NCI-H748 (cell line): ENCODE measurements around the gene CASTOR1.
A peak's percentile ranks its signal among the peaks of the same experiment; 100 is the strongest.

Experiments
- DNase-seq: peaks from one replicate; lab custom pipeline; 2025; ENCODE audit not compliant: unreplicated experiment; lab: John Stamatoyannopoulos, UW

The CASTOR1 gene

DNA sequence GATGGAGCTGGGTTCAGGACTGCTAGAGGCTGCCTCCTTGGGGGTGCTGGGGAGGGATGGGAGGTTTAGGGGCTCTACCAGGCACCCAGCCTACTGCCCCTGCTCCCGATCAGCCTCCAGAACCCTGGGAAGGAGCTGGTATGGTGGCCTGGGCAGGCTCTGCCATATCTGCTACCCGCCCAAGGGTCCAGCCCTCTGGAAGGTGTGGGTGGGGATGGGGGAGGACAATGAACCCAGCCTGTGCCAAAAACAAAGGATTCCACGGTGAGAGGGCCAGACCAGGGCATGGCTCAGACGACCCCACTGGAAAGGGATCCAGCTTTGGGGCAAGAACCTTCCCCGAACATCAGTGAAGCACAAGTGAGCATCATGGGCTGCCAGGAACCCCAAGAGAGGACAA is 3.0 kb downstream of the CASTOR1 start:
- no peak for DNase-seq

DNA sequence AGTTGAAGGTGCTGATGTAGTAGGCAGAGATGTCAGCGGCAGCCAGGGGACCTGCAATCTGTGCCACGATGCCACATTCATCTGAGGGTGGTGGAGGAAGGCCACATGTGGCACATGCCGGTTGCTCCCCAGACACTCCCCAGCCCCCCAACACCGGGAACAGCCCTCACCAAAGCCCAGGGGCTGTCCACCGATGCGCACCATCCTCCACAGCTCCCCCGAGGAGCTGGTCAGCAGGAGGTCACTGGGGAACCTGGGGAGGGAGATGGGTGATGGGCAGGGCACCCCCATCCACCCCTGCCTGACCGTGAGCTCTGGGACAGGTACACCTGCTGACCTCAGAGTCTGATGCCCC is 3.5 kb downstream of the CASTOR1 start:
- no peak for DNase-seq

DNA sequence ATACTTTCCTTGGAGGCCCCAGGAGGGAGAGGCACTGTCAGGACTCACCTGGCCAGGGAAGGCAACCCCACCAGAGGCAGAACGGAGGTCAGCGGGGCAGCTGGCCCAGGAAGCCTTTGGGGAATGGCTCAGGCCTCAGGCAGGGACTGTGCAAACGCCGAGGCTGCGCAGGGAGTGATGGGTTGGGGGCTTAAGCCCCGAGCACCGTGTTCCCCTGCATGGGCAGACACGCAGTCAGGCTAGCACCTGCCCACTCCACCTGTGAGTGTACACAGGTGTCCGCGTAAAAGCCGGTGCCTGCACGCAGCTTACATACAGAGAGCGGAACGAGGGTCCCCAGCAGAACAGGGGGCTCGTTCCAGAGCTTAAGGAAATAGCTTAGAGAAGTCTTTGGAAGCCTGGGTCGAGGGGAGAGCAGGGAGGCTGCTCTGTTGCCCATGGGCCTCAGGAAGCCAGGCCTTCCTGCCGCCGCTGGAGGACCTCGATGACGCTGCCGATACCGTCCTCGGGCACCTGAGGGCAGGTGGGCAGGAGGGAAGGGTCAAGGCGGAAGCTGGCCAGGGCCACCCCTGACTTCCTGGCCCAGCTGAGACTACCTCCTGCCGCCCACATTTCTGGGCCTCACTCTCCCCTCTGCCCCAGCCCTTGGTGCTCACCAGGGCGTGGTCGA is 4.0 kb downstream of the CASTOR1 start:
- DNase-seq, result no peak

DNA sequence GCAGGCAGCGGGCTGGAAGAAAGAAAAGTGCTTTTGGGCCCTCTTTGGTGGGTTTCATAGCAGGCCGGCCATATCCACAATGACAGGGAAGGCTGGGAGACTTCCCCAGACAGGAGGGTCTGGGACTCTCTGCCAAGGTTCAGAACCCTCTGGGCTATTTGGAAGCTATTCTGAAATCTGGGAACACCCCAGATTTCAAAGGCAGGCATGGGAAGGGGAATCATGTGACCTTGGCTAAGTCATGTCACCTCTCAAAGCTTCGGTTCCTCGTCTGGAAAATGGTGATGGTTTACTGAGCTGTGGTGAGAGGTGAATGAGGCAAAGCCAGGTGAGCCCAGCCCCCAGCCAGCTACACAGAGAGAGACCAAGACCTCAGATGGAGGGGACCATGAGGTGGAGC is 4.6 kb downstream of the CASTOR1 start:
- no peak for DNase-seq

DNA sequence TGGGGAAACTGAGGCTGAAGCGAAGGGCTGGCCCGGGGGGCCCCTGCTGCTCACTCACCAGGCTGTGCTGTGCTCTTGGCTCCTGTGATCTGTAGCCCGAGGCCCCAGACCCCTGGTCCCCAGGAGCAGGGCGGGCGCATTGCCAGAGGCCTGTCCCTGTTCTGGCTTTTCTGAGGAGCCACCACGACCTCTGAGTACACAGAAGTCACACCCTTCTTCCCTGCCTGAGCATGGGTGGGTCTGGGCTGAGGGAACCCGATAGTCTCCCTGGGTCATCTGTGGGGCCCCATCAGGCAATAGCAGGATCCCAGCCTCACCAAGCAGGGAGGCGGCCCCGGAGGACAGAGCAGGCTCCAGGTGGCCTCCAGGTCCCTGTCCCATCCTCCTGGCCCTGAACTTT is 5.1 kb downstream of the CASTOR1 start:
- DNase-seq, result no peak

DNA sequence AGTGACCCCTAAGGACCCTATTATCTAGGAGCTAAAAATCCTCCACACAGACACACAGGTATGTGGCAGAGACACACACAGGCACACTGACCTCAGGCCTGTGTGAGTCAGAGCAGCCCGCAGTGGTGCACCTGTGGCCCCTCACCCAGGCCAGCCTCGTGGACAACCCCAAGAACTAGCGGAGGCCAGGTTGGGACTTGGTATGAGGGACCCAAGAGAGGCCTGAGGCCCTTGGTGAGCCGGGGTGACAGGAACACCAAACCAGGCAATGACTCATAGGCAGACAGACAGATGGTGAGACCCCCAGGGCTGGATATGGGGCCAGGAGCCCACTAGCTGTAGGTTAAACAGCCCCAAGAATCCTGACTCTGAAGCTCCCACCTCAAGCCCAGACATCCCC is 6.0 kb downstream of the CASTOR1 start:
- no peak for DNase-seq

DNA sequence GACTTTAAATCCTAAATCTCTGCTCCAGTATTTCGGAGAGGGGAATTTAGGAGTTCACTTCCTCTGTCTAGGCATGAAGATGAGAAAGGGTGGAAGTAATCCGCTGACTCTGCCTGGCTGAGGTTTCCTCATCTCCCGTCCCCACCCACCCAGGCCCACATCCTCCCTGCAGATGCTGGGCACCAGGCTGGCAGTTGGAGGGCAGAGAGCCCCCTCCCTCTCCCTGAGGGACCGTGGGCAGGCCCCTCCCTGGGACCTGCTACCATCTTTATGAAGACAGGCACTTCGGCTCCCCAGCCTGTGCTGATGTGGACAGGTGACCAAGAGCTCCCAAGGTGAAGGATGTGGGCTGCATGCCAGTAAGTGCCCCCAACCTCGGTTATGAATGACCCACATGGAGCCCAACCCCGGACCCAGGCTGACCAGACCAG is 6.7 kb downstream of the CASTOR1 start:
- no peak for DNase-seq

DNA sequence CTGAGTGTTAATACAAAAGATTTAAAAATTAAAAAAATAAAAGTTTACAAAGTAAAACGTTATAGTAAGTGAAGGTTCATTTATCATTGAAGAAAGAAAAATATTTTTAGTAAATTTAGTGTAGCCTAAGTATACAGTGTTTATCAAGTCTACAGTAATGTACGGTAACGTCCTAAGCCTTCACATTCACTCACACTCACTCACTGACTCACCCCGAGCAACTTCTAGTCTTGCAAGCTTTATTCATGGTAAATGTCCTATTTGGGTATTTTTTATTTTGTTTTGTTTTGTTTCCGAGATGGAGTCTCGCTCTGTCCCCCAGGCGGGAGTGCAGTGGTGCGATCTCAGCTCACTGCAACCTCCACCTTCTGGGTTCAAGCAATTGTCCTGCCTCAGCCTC is 8.8 kb downstream of the CASTOR1 start:
- DNase-seq, result no peak

DNA sequence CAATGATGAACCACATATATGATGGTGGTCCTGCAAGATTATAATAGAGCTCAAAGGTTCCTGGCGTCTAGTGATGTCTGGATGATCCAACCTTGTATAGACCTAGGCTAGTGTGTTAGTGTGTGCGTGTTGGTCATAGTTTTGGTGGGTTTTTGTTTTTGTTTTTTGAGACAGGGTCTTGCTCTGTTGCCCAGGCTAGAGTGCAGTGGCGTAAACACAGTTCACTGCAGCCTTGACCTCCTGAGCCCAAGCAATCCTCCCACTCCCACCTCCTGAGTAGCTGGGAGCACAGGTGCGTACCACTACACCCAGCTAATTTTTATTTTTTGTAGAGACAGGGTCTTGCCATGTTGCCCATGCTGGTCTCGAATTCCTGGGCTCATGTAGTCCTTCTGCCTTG is 9.4 kb downstream of the CASTOR1 start:
- no peak for DNase-seq

DNA sequence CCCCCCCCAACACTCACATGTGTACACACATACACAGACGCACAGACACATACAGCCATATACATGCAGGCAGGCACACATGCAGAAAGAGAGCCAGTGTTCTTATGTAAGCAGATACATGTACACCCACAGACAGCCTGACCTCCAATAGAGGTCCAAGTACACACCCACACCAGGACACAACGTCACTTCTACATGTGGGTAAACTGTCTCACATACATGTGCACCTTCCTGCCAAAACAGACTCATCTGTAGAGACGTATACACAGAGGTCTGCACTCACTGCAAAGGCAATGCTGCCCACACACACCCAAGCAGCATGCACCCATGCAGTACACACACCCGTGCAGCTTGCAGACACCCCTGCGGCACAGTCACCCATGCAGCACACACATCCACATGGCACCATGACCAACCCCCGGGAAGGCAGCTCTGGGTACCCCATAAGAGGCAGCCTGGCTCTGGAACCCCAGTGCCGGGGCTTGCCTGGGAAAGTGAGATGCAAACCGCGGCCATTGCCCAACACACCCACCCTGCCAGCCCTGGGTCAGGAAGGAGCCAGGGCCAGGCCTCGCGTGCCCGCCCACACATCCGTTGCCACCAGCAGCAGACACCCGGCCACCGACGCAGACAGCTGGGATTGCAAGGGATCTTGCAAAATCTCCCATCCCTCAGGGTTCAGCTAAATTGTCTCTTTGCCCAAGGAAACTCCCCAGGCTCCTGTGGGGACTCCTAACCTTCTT is 10.1 kb downstream of the CASTOR1 start:
- no peak for DNase-seq

DNA sequence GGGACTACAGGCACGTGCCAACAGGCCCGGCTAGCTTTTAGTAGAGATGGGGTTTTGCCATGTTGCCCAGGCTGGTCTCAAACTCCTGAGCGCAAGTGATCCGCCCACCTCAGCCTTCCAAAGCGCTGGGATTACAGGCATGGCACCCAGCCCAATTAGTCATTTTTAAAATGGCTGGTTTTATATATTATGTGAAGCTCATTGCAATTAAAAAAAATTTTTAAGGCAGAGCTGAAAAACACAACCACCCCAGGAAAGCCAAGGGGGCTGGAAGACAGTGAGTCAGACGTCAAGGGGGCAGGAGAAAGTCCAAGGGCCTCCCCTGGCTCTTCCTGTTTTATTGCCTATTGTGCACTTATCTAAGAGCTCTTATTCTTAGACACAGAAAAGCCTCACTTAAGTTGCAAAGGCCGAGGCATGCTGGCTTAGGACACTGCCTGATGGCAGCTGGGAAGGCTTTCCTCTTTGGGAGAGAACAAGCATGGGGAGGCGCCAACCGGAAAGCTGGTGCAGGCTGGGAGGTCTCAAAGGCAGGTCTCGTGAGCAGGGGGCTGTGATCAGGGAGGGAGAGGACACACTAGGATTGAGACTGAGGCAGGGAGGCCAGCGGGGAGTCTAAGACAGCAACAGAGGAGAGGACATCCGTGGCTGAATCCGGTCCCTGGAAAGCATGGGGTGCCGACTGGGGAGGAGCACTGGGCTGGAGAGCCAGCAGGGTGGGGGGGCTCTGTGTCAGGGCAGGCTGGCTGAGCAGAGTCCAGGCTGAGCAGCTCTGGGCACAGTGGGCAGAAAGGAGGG is 11.6 kb downstream of the CASTOR1 start:
- no peak for DNase-seq

DNA sequence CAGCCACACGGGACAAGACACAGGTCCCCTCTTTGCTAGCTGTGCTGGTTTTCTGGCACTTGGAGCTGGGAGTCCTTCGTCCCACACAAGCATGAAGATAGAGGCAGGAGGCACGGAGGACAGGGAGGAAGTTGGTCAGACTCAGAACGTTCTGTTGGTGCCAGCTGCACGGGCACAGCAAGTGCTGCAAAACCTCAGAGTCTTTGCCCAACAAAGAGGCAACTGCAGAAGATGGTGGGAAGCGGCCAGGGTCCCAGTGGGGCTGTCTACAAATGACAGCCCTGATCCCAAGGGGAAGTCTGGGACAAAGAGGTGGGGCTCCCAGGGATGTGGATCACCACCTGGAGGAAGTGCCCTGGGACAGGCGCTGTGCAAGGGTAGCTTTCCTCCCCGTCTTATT is 13.3 kb downstream of the CASTOR1 start:
- DNase-seq, result no peak

DNA sequence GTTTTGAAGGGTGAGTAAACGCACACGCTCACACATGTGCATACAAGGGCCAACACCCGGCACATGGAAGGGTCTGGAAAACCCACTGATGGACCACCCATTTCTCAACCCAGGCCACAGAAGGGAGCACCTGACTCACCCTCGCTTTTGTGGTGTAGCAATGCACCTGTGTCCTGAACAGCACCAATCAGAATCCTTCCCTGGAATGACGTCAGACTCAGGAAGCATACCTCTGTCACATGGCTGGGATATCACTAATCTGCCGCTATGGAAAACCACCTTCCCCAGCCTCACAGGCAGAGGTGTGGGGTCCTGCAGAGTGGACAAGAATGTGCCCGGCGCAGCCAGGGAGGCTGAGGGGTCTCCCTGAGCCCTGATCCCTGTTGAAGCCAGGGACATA is 13.7 kb downstream of the CASTOR1 start:
- peak; percentile 3 for DNase-seq

DNA sequence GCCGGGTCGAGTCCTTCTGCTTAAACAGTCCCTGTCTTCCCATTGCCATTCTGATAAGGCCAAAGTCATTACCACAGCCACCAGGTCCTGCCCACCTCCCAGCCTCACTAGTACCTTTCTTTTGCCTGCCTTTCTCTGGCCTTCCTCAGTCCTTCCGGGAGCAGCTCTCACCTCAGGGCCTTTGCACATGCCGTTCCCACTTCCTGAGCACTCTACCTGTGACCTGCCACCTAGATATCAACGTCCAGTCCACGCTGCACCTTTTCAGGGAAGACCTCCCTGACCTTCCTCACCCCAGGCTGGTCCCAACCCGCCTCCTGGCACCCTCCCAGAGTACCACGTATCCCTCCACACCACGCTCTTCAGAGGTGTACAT is 14.9 kb downstream of the CASTOR1 start:
- DNase-seq, result no peak

DNA sequence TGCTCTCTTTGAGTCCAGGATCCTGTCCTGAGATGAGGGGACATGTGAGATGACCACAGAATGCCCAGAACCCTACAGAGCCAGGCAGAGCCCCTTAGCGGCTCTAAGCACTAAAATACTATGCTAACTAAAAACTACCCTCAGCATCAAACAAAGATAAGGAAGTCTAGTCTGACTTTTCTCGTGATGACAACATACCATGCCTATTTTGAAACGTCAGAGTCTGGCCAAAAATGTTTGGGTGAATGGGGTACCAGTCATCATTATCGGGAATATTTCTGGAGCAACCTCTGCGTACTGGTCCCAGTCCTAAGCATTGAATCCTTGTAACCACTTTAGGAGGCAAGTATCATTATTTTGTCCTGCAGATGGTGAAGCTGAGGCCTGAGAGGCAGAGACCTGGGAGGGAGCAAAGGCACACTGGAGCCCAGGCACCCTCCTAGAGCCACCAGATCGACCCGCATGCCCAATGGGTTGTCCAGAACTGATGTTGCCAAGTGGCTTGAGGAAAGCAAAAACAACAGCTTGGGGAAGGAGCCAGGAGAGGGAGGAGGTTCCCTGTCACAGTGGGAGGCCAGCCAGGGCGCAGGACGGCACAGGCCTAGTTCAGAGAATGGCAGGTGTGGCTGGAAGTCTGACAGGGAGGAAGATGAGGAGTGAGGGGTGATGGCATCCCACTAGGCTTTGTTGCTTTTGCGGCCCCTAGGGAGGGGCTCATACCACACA is 15.4 kb downstream of the CASTOR1 start:
- no peak for DNase-seq

DNA sequence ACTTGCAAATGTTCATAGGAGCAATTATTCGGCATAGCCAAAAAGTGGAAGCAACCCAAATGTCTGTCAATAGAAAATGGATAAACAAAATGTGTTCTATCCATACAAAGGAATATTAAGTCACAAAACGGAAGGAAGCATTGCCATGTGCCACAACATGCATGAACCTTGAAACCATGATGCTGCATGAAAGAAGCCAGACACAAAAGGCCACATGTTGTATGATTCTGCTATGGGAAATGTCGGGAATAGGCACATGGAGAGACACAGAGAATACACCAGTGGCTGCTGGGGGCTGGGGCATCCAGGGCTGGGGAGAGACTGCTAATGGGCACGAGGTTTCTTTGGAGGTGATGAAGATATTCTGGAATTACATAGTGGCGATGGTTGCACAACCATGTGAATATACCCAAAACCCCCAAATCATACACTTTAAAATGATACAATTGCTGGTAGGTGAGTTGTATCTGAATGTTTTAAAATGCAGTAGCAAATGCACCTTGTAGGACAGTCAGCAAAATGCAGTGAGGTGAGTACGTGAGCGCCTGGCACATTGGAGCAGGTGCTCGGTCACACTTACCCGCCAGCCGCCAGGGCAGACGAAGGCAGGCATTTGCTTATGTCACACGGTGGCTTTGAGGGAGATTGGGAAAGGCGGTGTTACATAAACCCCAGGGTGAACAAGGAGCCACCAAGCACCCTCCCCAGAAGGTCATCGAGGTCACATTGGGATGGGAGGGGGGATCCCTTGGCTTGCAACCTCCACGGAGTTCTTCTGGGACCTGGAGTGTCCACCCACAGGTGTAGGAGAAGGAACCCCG is 16.3 kb downstream of the CASTOR1 start:
- peak; percentile 1 for DNase-seq

DNA sequence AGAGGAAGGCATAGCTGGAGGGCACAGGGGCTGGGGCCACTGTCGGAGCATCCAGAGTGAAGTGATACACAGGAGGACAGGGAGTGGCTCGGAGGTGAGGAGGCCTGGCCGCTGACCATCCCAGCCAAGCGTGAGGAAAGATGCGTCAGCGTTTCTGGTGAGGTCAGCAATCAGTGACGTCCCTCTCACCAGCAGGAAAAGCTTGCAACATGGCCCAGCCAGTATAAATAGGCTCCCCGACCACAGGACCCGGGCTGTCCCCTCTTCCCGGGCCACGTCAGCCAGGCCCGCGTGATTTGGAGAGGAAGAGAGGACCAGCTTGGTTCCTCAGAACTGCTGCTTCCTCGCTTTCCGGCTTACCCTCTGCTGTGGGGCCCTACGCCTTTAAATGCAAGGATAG is 18.5 kb downstream of the CASTOR1 start:
- no peak for DNase-seq

DNA sequence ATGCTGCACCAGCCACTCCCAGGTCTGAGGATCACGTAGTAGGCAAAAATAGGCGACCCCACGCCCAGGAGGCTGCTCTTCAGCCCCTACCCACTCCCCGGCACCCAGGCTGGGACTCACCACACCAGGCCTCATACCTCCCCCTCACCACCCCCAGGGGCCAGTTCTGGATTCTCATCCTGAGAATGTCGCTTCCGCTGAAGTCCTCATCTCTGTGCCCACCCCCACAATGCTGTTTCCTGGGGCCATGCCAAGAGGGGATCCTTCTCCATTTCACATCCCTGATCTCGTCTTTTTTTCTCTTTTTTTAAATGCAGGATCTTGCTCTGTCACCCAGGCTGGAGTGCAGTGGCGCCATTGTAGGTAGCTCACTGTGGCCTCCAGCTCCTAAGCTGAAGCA is 21.0 kb downstream of the CASTOR1 start:
- no peak for DNase-seq

DNA sequence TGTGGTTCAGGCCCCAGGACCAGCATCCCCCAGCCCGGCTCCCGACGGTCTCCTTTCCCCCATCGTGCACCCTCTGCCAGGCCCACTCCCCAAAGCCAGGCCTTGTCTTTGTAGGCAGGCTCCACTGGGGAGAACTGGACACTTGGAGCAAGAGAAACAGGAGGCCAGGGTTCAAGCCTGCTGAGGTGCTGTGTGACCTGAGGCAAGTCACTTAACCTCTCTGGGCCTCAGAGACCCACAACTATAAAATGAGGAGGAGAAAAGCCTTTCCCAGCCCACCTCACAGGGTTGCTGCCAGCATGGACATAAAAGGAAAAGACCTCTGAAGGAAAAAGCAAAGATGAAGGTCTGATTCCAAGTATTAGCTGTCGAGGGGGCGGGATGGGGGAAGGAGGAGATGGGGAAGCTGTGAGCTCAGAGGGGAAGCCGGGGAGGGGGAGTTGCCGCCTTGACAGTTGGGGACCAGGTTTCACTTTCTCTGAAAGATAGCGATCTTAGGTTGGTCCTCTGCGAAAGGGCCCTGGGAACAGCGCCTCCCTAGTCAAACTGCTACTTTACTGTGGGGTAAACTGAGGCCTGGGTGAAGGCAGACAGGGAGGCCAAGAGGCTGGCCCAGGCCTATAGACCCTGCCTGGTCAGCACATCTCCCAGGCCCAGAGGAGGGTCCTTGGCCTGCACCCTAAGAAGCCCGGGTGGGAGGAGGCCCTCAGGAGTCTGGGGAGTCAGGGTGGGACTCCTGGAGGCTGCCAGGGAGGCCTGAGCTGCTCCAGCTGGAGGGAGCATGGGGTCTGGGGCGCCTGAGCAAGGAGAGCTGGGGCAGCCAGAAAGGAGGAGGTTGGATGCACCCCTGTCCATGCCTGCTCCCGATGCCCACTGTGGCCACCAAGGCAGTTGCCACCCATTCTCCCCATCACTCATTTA is 21.7 kb downstream of the CASTOR1 start:
- no peak for DNase-seq
